RWPE2 (cell line): ENCODE results near the gene ESR1.
"Not testable (repeated sequence)": the region's sequence is repeated elsewhere in the genome, so short reads cannot be mapped to it uniquely, and the experiment has no call there.

Source experiments
- ATAC-seq: fragments of 200-7000 bp; cut with Tn5 transposase; 3 replicates; pipeline ENCODE4 v1.9.1; 2021; ENCODE audit warnings: low read depth
- DNase-seq: peaks from one replicate; pipeline ENCODE4 v3.0.0-alpha.2; 2020; ENCODE audit warnings: low spot score
- H3K27ac ChIP-seq: fragments of 450-650 bp; 2 replicates; pipeline ENCODE4 v1.5.1; 2017; ENCODE audit warnings: mild to moderate bottlenecking; ENCODE audit not compliant: poor library complexity, severe bottlenecking
- H3K27me3 ChIP-seq: fragments of 250-450 bp; sonication (Bioruptor Pico); 2 replicates; pipeline ENCODE4 v1.5.1; 2021; ENCODE audit warnings: mild to moderate bottlenecking, moderate library complexity; ENCODE audit not compliant: insufficient read depth, poor library complexity, severe bottlenecking
- H3K36me3 ChIP-seq: fragments of 250-450 bp; sonication (Bioruptor Pico); 2 replicates; pipeline ENCODE4 v1.5.1; 2020; ENCODE audit warnings: low read depth, mild to moderate bottlenecking, moderate library complexity
- H3K4me1 ChIP-seq: fragments of 250-450 bp; sonication (Bioruptor Pico); 2 replicates; pipeline ENCODE4 v1.5.1; 2021; ENCODE audit warnings: mild to moderate bottlenecking, moderate library complexity; ENCODE audit not compliant: insufficient read depth, poor library complexity, severe bottlenecking
- H3K4me3 ChIP-seq: fragments of 250-450 bp; sonication (Bioruptor Pico); 2 replicates; pipeline ENCODE4 v1.5.1; 2021; ENCODE audit warnings: mild to moderate bottlenecking, moderate library complexity; ENCODE audit not compliant: severe bottlenecking
- H3K9me3 ChIP-seq: fragments of 250-450 bp; sonication (Bioruptor Pico); 2 replicates; pipeline ENCODE4 v1.5.1; 2021; ENCODE audit warnings: mild to moderate bottlenecking, moderate library complexity; ENCODE audit not compliant: severe bottlenecking
- TF ChIP-seq, protein P1 (sequence below): fragments of 450-650 bp; IDR thresholded peaks from one replicate; pipeline ENCODE4 v1.5.1; 2017; ENCODE audit warnings: mild to moderate bottlenecking, moderate library complexity; ENCODE audit not compliant: poor library complexity, severe bottlenecking

Gene ESR1

DNA sequence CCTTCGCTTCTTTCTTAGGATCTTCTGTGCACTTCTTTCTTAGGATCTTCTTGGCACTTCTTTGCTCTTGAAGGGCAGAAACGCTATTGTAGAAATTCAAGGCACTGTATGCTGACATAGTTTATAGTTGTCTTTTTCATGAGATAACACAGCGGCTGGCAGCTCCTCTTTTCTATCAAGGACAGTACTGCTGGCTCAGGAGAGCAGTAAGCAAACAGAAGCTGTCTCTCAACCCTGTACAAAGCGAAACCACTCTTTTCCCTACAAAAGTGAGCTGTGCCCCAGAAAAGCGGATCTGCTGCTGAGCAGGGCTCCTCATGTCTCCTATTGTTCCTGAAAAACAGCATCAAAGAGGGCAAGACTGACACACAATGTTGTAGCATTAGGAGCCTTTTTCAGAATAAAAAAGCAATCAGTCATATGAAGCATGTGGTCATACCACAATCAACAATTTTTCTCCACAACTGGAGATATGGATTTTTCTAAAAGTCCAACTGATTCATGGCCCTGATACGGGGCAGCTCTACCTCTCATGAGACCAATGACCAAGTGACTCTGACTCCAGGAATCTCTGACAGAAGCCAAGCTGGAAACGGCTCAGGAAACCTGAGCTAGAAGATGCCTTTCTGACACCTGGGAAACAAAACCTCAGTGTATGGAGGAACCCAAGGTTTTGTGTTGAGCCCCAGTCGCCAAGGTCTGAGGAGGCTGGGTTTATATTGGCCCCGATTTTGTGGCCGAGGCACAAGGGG lies 255.9 kb downstream of the ESR1 start:
- no peaks in the 10 kb centered on the region for H3K9me3 ChIP-seq
- no peak overlapping the region for H3K4me3 ChIP-seq
- ATAC-seq (no peak), DNase-seq (no peak)
- no peaks in the 10 kb centered on the region for H3K27me3 ChIP-seq
- TF ChIP-seq, protein P1, sequence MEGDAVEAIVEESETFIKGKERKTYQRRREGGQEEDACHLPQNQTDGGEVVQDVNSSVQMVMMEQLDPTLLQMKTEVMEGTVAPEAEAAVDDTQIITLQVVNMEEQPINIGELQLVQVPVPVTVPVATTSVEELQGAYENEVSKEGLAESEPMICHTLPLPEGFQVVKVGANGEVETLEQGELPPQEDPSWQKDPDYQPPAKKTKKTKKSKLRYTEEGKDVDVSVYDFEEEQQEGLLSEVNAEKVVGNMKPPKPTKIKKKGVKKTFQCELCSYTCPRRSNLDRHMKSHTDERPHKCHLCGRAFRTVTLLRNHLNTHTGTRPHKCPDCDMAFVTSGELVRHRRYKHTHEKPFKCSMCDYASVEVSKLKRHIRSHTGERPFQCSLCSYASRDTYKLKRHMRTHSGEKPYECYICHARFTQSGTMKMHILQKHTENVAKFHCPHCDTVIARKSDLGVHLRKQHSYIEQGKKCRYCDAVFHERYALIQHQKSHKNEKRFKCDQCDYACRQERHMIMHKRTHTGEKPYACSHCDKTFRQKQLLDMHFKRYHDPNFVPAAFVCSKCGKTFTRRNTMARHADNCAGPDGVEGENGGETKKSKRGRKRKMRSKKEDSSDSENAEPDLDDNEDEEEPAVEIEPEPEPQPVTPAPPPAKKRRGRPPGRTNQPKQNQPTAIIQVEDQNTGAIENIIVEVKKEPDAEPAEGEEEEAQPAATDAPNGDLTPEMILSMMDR, result no peak
- H3K4me1 ChIP-seq, result no peaks in the 10 kb centered on the region
- H3K36me3 ChIP-seq, result no peaks in the 10 kb centered on the region
- H3K27ac ChIP-seq, result no peak overlapping the region

DNA sequence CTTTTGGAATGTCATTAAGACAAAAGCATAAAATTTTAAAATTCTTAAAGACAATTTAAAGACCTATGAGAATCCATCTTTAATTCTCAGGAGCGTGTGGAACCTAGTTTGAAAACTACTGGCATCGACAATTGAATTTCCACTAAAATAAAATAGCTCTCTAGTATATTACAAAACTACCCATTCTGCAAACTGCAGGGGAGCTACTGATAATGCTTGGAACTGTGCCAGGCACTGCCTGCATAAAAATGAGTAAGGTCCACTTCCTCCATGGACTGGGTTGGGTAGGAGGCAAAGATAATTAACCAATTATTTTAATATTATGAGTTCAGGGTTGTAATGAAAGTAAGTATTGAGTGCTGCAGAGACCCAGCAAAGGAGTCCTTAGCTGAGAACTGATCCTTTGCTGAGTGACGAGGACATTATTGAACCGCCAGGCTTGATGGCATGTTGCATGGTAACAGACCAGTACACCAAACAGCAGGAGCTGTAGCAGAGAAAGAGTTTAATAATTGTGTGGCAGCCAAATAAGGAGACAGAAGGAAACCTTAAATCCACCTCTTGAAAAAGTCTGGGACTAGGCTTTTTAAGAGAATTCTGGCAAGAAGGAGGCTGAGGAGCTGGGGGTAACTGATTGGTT lies 261.3 kb downstream of the ESR1 start:
- ATAC-seq (no peak), DNase-seq (no peak)
- Histone ChIP-seq H3K9me3 (no peaks in the 10 kb centered on the region), H3K4me3 (no peak overlapping the region), H3K36me3 (no peaks in the 10 kb centered on the region), H3K27me3 (no peaks in the 10 kb centered on the region), H3K4me1 (no peaks in the 10 kb centered on the region), H3K27ac (no peak overlapping the region)
- TF ChIP-seq, protein P1, result no peak

DNA sequence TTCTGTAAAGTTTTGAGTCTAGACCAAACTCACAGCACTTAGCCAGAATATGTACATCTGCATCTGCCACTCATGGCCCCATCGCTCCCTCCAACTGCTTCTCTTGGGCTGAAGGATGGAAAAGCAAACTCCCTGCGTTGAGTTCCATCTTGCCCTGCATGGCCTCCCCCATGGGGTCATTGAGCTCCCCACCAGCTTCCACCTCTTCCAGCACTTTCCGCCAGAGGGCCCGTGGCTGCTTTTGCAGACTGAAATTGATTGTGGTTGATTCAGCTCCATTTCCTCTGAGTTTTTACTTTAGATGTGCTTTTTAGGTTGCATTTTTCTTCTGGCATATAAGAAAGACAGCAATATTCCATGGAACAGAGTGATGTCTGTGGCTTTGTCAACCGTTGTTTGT lies 263.1 kb downstream of the ESR1 start:
- DNase-seq (no peak), ATAC-seq (no peak)
- Histone ChIP-seq H3K9me3 (no peaks in the 10 kb centered on the region), H3K4me1 (no peaks in the 10 kb centered on the region), H3K4me3 (no peak overlapping the region), H3K27ac (no peak overlapping the region), H3K36me3 (no peaks in the 10 kb centered on the region), H3K27me3 (no peaks in the 10 kb centered on the region)
- TF ChIP-seq, protein P1, result no peak

DNA sequence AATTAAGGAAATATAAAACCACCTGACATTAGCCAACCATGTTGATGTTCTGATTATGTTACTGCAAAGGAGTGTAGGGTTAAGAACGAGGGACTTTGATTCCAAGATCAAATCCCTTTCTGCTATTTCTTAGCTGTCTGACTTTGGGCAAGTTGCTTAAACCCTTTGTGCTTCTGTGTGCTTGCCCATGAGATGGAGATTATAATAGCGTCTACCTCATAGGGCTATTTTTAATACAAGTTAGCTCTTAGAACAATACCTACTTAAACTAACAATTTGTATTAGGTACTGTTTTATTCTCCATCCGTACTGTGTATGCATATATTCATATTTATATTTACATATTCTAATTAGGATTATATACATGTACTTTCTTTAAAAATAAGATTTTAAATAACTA lies 263.8 kb downstream of the ESR1 start:
- TF ChIP-seq, protein P1, result no peak
- DNase-seq (no peak), ATAC-seq (no peak)
- Histone ChIP-seq H3K36me3 (no peaks in the 10 kb centered on the region), H3K4me3 (no peak overlapping the region), H3K27me3 (no peaks in the 10 kb centered on the region), H3K4me1 (no peaks in the 10 kb centered on the region), H3K9me3 (no peaks in the 10 kb centered on the region), H3K27ac (no peak overlapping the region)

DNA sequence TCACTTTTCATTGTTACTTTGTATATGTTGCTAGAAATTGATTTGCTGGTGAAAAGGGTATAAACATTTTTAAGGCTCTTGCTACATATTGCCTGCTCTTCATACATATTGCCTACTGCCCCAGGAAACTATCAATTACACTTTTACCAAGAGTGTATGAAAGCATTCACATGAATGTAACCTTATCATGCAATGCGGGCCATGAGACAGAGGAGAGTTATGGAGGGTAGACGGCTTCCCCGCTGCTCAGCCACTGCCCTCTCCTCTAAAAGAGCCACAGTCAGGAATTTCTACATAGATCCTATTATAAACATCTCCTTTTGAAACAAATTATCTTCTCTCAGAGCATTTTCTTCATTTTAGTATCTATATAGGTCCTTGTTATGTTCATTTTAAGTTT lies 264.4 kb downstream of the ESR1 start:
- Histone ChIP-seq H3K4me1 (no peaks in the 10 kb centered on the region), H3K9me3 (no peaks in the 10 kb centered on the region), H3K4me3 (no peak overlapping the region), H3K27ac (no peak overlapping the region), H3K36me3 (no peaks in the 10 kb centered on the region), H3K27me3 (no peaks in the 10 kb centered on the region)
- DNase-seq, result no peak
- no peak for ATAC-seq
- TF ChIP-seq, protein P1, result no peak

DNA sequence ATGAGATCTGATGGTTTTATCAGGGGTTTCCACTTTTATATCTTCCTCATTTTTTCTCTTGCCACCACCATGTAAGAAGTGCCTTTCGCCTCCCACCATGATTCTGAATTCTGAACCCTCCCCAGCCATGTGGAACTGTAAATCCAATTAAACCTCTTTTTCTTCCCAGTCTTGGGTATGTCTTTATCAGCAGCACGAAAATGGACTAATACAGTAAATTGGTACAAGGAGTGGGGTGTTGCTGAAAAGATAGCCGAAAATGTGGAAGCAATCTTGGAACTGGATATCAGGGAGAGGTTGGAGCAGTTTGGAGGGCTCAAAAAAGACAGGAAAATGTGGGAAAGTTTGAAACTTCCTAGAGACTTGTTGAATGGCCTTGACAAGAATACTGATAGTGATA lies 268.8 kb downstream of the ESR1 start:
- H3K9me3 ChIP-seq, H3K4me1 ChIP-seq, H3K4me3 ChIP-seq, H3K27me3 ChIP-seq, ATAC-seq, H3K36me3 ChIP-seq, H3K27ac ChIP-seq, DNase-seq: not testable (repeated sequence)
